Progenitor cell of endocrine pancreas (in vitro differentiated cells): ENCODE measurements around the gene PCED1A. TPM values are rescaled to one million over a fixed set of nuclear protein-coding genes. Genes with fewer than 3 reads are reported as not detected.
"Not testable (repeated sequence)": the region's sequence is repeated elsewhere in the genome, so short reads cannot be mapped to it uniquely, and the experiment has no call there.

ENCODE experiments used
- DNase-seq: peaks from one replicate; pipeline ENCODE4 v3.0.0; 2021; ENCODE audit warnings: low spot score; ENCODE audit not compliant: unreplicated experiment
- H3K27ac Mint-ChIP-seq: 2 replicates; pipeline ENCODE4 v1.8.0; 2021; ENCODE audit warnings: mild to moderate bottlenecking, moderate library complexity, mixed read lengths
- H3K27me3 Mint-ChIP-seq: 2 replicates; pipeline ENCODE4 v1.8.0; 2021; ENCODE audit warnings: mixed read lengths
- H3K36me3 Mint-ChIP-seq: 2 replicates; pipeline ENCODE4 v1.8.0; 2022; ENCODE audit warnings: mixed read lengths; ENCODE audit not compliant: insufficient read depth
- H3K4me1 Mint-ChIP-seq: 2 replicates; pipeline ENCODE4 v1.8.0; 2021; ENCODE audit warnings: low read depth, mixed read lengths
- H3K4me3 Mint-ChIP-seq: 2 replicates; pipeline ENCODE4 v1.8.0; 2021; ENCODE audit warnings: low read depth, mild to moderate bottlenecking, moderate library complexity, mixed read lengths
- H3K9me3 Mint-ChIP-seq: 2 replicates; pipeline ENCODE4 v1.8.0; 2021; ENCODE audit warnings: low read depth, mixed read lengths
- total RNA-seq: library from RNA; stranded (reverse); gene quantifications from 2 replicates; pipeline ENCODE4 v1.2.1, GENCODE V29; 2021
- TF ChIP-seq, protein P1 (sequence below): fragments of 200-600 bp; sonication (generic); IDR thresholded peaks from one replicate; pipeline ENCODE4 v1.5.0; 2021; ENCODE audit warnings: antibody characterized with exemption, mild to moderate bottlenecking; ENCODE audit not compliant: unreplicated experiment

PCED1A gene
- total RNA-seq, 1 donor from 2014 or later: 81.1 TPM

DNA sequence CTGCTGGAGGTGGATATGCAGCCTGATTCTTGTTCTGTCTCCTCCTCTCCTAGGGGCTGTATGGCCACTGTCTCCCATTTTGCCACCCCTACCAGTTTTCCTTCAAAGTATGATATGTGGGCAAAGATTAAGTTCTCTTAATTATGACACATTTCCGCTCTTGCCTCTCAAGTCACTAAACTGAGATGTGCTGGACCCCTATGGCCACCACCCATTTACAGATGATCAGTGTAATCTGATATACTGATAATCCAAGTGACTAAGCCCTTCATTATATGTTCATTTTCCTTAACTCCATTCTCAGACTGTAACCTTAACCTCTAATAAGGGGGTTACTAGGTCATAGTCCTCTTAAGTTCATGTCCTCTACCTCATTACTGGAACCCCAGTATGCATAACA lies 26.4 kb downstream of the PCED1A start:
- peaks cover 9% of the 10 kb centered on the region for H3K9me3 Mint-ChIP-seq
- no peak overlapping the region for H3K4me3 Mint-ChIP-seq
- TF ChIP-seq, protein P1, sequence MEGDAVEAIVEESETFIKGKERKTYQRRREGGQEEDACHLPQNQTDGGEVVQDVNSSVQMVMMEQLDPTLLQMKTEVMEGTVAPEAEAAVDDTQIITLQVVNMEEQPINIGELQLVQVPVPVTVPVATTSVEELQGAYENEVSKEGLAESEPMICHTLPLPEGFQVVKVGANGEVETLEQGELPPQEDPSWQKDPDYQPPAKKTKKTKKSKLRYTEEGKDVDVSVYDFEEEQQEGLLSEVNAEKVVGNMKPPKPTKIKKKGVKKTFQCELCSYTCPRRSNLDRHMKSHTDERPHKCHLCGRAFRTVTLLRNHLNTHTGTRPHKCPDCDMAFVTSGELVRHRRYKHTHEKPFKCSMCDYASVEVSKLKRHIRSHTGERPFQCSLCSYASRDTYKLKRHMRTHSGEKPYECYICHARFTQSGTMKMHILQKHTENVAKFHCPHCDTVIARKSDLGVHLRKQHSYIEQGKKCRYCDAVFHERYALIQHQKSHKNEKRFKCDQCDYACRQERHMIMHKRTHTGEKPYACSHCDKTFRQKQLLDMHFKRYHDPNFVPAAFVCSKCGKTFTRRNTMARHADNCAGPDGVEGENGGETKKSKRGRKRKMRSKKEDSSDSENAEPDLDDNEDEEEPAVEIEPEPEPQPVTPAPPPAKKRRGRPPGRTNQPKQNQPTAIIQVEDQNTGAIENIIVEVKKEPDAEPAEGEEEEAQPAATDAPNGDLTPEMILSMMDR: no peak
- H3K27ac Mint-ChIP-seq: no peak overlapping the region
- no peaks in the 10 kb centered on the region for H3K4me1 Mint-ChIP-seq
- DNase-seq: no peak
- peaks cover 37% of the 10 kb centered on the region for H3K27me3 Mint-ChIP-seq
- H3K36me3 Mint-ChIP-seq: no peaks in the 10 kb centered on the region

DNA sequence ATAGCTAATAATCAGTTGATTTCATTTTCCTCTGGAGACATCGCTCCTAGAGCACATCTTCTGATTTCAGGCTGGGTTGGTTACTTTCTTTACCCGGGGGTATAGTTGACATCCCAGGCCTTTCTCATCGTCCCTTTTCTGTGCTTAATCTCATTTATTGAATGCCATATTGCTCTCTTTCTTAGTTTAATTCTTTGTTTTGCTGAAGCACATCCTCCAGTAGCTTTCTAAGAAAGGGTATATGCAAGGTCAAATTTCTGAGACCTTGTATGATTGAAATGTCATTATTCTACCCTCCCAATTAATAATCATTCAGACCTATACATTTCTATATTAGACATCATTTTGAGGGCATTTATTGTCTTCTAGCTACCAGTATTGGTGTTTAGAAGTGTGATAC lies 28.3 kb downstream of the PCED1A start:
- Mint-ChIP-seq H3K27me3 (peaks cover 31% of the 10 kb centered on the region), H3K9me3 (peaks cover 9% of the 10 kb centered on the region), H3K36me3 (no peaks in the 10 kb centered on the region), H3K27ac (no peak overlapping the region), H3K4me3 (no peak overlapping the region), H3K4me1 (no peaks in the 10 kb centered on the region)
- DNase-seq: no peak
- TF ChIP-seq, protein P1: no peak

DNA sequence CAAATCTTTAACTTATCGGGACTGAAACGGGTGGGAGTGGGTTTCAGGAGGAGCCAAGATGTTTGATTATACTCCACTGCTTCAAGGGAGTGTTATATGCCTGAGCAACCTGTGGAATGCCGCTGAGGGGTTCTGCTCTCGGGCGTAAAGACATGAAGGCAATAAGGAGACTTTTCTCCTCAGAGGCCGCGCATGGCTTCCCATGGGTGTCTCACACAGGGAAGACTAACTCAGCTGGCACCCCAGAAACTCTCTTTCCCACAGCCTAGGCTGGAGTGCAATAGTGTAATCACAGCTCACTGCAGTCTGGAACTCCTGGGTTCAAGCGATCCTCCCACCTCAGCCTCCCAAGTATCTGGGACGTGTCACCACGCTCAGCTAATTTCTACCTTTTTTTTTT lies 30.8 kb downstream of the PCED1A start:
- peaks cover 9% of the 10 kb centered on the region for H3K9me3 Mint-ChIP-seq
- no peaks in the 10 kb centered on the region for H3K36me3 Mint-ChIP-seq

DNA sequence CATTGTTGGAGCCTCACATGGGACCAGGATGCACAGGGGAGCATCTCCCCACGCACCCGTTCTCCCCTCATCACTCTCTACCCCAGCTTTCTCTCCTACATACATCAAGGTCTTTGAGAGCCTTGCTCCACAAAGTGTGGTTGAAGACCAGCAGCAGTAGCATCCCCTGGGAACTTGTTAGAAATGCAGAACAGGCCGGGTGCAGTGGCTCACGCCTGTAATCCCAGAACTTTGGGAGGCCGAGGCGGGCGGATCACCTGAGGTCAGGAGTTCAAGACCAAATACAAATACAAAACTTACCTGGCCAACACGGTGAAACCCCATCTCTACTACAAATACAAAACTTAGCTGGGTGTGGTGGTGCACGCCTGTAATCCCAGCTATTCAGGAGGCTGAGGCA lies 32.5 kb downstream of the PCED1A start:
- not testable (repeated sequence) for H3K27ac Mint-ChIP-seq, H3K9me3 Mint-ChIP-seq, H3K4me1 Mint-ChIP-seq, H3K4me3 Mint-ChIP-seq, H3K36me3 Mint-ChIP-seq, DNase-seq
- peaks cover 50% of the 10 kb centered on the region for H3K27me3 Mint-ChIP-seq

More for the DNA sequence above, 30.8 kb downstream of the PCED1A start:
- Mint-ChIP-seq H3K4me1 (peaks cover 1% of the 10 kb centered on the region), H3K27ac (no peak overlapping the region), H3K27me3 (peaks cover 46% of the 10 kb centered on the region), H3K4me3 (no peak overlapping the region)
- DNase-seq: no peak
- TF ChIP-seq, protein P1: no peak

DNA sequence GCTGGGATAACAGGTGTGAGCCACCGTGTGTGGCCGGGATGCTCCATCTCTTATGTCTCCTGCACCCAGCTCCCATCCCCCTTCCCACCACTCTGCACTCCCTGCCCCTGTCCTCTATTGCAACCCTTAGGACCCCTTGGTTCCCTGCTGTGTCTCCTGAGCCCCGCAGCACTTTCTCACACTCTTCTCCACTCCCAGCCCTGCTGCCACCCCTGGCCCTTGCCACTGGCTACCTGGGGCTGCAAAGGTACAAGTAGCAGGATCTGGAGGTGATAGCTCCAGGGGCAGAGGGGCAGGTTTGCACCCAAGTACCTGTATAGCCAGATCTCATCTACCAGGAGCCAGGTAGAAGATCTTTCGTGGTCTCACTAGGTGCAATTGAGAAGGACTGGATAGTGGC lies 33.4 kb downstream of the PCED1A start:
- peaks cover 56% of the 10 kb centered on the region for H3K27me3 Mint-ChIP-seq
- H3K4me1 Mint-ChIP-seq: peaks cover 1% of the 10 kb centered on the region
- no peaks in the 10 kb centered on the region for H3K36me3 Mint-ChIP-seq
- TF ChIP-seq, protein P1: no peak
- DNase-seq: no peak
- no peak overlapping the region for H3K27ac Mint-ChIP-seq
- peaks cover 3% of the 10 kb centered on the region for H3K9me3 Mint-ChIP-seq
- H3K4me3 Mint-ChIP-seq: no peak overlapping the region

DNA sequence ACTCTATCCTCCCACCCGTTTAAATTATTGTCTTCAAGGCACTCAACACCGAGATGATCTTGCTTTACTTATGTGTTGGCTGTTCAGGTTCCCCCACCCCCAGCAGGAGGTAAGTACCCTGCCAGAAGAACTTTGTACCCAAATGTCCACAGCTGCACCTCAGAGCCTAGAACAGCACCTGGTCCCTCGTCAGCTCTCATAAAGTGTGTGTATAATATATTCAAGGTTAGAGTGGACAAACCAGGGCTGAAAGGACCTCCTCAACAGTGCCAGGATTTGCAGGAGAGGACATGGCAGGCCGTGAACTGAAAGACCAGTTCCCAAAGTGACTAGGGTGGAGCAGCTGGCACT lies 34.1 kb downstream of the PCED1A start:
- no peak for DNase-seq
- Mint-ChIP-seq H3K36me3 (no peaks in the 10 kb centered on the region), H3K27ac (no peak overlapping the region), H3K4me1 (peaks cover 3% of the 10 kb centered on the region), H3K9me3 (no peaks in the 10 kb centered on the region), H3K27me3 (peaks cover 60% of the 10 kb centered on the region), H3K4me3 (no peak overlapping the region)
- TF ChIP-seq, protein P1: no peak
